GM18498 (cell line): ENCODE results near the gene ANXA8L1.
"Not testable (repeated sequence)": the region's sequence is repeated elsewhere in the genome, so short reads cannot be mapped to it uniquely, and the experiment has no call there.

Experiments
- ATAC-seq: cut with Tn5 transposase; IDR thresholded peaks from one replicate; pipeline ENCODE4 v1.9.1; 2021; ENCODE audit warnings: mild to moderate bottlenecking, moderate library complexity; ENCODE audit not compliant: unreplicated experiment

The ANXA8L1 gene

DNA sequence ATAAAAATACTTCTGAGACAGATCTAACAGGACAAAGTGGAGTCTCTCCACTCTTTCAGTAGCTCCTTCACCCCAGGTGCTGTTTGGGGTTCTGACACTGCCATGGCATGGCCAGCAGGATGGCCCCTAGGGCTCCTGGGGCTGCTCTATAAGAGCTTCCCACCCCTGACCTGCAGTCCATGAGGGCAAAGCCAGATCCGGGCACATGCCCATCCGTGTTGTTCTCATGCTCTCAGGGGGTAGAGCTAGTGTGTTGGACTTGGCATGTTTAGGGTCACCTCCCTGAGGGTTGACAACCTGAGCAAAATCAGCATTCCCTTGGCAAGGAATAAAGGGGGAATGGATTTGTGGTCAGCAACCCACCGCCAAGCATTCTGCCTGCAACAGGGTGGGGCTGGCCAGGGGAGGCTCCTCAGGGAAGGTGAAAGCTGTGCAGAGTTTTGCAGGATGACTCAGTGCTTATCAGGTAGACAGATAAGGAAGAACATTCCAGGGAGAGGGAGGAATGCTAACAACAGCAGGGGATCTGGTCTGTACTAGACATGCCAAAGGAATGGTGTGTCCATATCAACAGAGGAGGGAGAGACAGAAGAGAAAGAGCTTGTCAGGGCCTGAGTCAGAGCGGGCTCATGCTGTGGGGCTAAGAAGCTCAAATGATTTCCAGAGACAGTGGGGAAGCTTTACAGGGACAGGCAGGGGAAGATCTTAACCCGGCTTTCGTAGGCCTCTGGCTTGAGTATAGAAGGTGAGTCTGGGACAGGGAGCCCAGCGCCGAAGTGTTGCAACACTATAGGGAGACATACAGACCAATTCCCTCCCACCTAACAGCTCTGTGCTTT is 21.1 kb downstream of the ANXA8L1 start:
- not testable (repeated sequence) for ATAC-seq

DNA sequence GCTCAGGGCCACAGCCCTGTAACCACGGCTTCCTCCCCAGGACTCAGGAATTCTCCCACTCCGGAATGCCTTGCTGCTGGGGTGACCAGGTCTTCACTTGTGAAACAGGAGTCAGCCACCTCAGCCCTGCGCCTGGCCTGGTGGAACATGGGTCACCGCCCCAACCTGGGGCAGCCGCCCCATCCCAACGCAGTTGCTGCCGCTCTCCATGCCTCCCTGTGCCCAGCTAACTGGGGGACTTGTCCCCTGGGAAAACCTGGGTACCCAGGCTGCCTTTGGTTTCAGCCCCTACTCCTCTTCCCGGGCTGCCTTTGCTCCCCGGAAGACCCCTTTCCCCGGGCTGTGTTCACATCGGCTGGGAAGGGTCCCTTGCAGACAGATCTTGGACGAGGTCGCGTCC is 22.2 kb downstream of the ANXA8L1 start:
- not testable (repeated sequence) for ATAC-seq

- not testable (repeated sequence) for ATAC-seq
Observed at GRCh38 chr10:46398212-46398886, 22.8 kb downstream of the ANXA8L1 start.

DNA sequence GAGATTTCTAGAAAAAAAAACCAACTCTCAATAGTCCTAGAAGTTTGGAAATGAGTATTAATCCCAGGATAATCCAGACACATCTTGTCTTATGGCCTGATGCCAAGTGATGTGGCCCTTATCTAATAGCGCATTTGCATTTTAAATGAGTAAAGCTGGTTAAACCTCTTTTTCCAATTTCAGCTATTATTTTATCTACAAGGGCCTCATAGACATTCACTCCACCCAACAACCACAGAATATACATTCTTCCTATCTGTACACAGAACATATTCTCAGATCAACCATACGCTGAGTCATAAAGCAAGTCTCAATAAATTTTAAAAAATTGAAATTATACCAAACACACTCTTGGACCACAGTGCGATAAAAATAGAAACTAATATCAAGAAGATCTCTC is 34.0 kb downstream of the ANXA8L1 start:
- ATAC-seq, result not testable (repeated sequence)

GRCh38 chr10:46411123-46411522 is 35.5 kb downstream of the ANXA8L1 start:
- not testable (repeated sequence) for ATAC-seq

DNA sequence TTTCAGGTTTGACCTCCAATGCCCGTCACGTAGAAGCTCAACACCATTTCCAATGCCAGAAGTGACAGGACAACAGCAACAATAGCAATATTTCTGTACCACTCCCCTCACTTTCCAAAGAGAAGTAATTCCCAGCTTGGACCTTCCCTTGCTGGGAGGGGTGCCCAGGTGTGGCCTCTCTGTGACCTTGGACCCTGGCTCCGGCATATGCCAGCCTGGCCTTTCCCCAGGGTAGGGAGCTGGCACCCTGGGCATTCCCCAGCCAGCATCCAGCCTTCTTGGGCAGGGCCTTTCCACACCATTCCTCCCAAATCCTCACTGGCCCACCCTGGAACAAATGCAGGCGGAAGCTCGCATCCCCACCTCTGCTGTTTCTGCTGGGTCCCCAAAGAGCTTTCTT is 37.1 kb downstream of the ANXA8L1 start:
- ATAC-seq, result not testable (repeated sequence)

GRCh38 chr10:46415291-46415690 is 39.7 kb downstream of the ANXA8L1 start:
- not testable (repeated sequence) for ATAC-seq

DNA sequence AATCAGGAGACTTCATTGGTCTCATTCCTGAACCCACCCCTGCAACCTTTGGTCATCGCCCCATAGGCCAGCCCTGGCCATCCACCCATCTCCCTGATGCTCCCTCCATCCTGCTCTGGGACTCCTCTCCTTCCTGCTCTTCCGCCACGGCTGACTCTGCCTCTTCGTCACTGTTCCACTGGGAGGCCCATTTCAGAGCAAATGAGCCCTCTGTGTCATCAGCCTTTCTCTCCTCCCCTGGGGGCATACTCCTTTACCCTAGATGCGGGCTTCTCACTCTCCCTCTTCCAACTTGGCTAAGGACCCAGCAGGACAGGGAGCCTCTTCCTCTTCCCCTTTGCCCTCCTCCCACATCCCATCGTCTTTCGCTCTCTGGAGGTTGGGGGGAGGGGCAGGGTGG is 42.7 kb downstream of the ANXA8L1 start:
- not testable (repeated sequence) for ATAC-seq

DNA sequence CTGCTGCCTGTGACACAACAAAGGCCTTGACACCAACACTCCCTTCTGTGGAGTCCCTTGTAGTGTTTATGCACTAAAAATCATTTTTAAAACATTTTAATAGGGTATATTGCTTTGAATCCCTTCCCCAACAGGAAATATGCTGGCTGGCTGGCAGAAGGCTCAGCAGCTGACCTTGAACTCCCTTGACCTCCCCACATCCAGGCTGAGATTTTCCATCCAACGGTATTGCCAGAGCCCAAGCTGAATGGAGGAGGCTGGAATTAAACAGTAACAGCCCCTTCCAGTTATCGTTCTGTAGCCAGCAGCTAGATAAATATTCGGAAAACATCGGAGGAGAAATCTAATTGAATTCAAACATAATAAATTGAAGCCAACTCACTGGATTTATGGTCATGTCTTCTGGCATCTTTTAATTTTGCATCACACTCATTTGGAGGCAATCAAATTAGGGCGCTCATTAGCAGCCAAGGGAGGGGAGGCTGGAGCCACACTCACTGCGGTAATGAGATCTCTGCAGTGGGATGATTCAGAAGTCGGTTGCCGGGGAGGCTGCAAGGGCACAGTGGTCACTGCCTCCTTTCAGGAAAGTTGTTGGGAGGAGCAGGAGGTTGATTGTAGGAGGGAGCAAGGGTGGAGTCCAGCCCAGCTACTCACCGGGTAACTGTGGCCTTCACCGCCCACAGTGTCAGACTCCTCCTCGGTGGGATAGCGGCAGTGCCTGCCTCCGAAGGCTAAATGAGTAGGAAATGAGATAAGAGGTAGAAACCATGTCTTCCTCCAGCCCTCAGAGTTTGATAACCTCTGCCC is 44.2 kb downstream of the ANXA8L1 start:
- ATAC-seq, result not testable (repeated sequence)

- ATAC-seq, result not testable (repeated sequence)
Observed at GRCh38 chr10:46423550-46423949, 48.0 kb downstream of the ANXA8L1 start.

GRCh38 chr10:46440942-46441341 is 65.4 kb downstream of the ANXA8L1 start:
- not testable (repeated sequence) for ATAC-seq
